Ovary (tissue), 3 donors: Measurements from ENCODE around the gene CASP7.

ENCODE experiments used
- EP300 ChIP-seq: sonication (generic); formaldehyde crosslinking; IDR thresholded peaks from one replicate; pipeline ENCODE4 v1.6.1; 2017; ENCODE audit warnings: antibody characterized with exemption
- POLR2A ChIP-seq: fragments of 450-650 bp; IDR thresholded peaks from one replicate; pipeline ENCODE4 v1.6.1; 2017; ENCODE audit warnings: antibody characterized with exemption, mild to moderate bottlenecking, moderate library complexity
- TF ChIP-seq, protein P1 (sequence below), 3 donors: fragments of 450-650 bp in 2 of 3; fragments of 200-600 bp in 1 of 3; IDR thresholded peaks; one replicate each; pipeline versions ENCODE4 v1.5.1 to v1.8.0; 2016 to 2022; ENCODE audit warnings: antibody characterized with exemption in 3 of 3, mild to moderate bottlenecking in 1 of 3
- donor health status: DM: no; HTN: no; CAD: no.

GRCh38 chr10:113687037-113687436 is 7.3 kb downstream of the CASP7 start:
- TF ChIP-seq, protein P1, sequence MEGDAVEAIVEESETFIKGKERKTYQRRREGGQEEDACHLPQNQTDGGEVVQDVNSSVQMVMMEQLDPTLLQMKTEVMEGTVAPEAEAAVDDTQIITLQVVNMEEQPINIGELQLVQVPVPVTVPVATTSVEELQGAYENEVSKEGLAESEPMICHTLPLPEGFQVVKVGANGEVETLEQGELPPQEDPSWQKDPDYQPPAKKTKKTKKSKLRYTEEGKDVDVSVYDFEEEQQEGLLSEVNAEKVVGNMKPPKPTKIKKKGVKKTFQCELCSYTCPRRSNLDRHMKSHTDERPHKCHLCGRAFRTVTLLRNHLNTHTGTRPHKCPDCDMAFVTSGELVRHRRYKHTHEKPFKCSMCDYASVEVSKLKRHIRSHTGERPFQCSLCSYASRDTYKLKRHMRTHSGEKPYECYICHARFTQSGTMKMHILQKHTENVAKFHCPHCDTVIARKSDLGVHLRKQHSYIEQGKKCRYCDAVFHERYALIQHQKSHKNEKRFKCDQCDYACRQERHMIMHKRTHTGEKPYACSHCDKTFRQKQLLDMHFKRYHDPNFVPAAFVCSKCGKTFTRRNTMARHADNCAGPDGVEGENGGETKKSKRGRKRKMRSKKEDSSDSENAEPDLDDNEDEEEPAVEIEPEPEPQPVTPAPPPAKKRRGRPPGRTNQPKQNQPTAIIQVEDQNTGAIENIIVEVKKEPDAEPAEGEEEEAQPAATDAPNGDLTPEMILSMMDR (IDR thresholded peaks at IDR 0.05), result no peak
- TF ChIP-seq POLR2A (no peak), EP300 (no peak)
